GM19351 (cell line): ENCODE data around the gene UTP15.

ENCODE experiments used
- ATAC-seq: cut with Tn5 transposase; IDR thresholded peaks from one replicate; pipeline ENCODE4 v1.9.1; 2021; ENCODE audit warnings: mild to moderate bottlenecking, moderate library complexity; ENCODE audit not compliant: unreplicated experiment

The UTP15 gene

DNA sequence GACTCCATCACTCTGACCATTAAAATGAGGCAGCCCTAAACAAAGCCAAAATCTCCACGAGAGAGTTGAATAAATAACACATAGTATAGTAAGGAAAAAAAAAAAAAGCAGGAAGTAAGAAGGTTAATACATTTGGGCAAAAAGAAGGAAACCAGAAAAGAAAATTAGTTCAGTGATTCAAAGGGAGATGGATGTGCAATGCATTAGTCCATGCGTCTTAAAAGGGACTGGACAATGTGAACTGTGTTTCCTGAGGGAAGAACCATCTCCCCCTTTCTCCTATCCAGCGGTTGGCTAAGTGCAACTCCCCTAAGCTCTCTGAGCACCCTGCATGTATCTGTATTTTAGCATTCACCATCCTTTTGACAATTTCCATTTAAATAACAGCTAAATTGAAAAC is 1.5 kb upstream of the UTP15 start:
- ATAC-seq: no peak

- ATAC-seq: no peak
These were observed 868 bp upstream of the UTP15 start for GRCh38 chr5:73564675-73565074.

- ATAC-seq: no peak
These were observed 515 bp downstream of the UTP15 start for GRCh38 chr5:73565969-73566547.

DNA sequence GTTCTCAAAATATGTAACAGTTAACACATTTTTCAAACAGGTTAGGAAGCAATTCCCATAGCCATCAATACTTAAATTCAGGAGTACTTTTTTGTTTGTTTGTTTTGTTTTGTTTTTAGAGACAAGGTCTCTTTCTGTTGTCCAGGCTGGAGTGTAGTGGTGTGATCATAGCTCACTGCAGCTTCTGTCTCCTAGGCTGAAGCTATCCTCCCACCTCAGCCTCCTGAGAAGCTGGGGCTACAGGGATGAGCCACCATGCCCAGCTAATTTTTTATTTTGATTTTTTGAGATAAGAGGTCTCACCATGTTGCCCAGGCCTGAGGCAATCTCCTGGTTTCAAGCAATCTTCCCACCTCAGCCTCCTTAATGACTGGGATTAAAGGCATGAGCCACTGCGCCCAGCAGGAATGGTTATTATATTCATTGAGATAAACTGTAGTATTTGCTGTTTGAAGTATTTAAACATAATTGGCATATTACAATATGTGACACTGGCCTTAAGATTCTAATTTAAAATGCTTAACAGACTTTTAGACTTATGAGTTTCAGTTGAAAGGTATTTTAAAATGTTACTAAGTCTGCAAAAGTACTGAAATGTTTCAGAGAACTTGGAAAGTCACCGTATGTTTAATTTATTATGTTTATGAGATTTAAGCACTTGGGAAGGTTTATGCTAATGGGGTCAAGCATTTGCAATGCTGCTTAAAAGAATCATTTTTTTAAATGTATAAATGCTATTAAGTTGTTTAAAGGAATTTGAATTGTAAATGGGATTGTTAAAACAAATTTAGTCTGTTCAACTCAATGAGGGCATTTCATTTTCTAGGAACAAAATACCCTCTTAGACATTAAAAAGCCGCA is 17.0 kb downstream of the UTP15 start:
- no peak for ATAC-seq

GRCh38 chr5:73587923-73588322 is 22.4 kb downstream of the UTP15 start:
- no peak for ATAC-seq

GRCh38 chr5:73591102-73591695 is 25.7 kb downstream of the UTP15 start:
- ATAC-seq: peak; percentile 55

DNA sequence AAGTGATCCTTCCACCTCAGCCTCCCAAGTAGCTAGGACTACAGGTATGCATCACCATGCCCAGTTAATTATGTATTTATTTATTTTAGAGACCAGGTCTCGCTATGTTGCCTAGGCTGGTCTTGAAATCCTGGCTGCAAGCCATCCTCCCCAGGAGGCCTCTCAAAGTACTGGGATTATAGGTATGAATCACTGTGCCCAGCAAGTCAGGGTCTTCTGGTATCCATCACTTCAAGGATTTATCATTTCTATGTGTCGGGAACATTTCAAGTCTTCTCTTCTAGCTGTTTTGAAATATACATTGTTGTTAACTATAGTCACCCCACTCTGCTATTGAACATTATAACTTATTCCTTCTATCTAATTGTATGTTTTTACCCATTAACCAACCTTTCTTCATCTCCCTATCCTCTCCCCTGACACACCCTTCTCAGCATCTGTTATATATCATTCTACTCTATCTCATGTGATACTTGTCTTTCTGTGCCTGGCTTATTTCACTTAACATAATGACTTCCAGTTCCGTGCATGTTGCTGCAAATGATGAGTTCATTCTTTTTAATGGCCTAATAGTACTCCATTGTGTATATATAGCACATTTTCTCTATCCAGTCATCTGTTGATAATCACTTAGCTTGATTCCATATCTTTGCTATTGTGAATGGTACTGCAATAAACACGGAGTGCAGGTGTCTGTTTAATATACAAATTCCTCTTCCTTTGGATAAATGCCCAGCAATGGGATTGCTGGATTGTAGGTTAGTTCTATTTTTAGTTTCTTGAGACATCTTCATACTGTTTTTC is 26.4 kb downstream of the UTP15 start:
- ATAC-seq: no peak

- no peak for ATAC-seq
These were observed 27.0 kb downstream of the UTP15 start for GRCh38 chr5:73592551-73592950.

DNA sequence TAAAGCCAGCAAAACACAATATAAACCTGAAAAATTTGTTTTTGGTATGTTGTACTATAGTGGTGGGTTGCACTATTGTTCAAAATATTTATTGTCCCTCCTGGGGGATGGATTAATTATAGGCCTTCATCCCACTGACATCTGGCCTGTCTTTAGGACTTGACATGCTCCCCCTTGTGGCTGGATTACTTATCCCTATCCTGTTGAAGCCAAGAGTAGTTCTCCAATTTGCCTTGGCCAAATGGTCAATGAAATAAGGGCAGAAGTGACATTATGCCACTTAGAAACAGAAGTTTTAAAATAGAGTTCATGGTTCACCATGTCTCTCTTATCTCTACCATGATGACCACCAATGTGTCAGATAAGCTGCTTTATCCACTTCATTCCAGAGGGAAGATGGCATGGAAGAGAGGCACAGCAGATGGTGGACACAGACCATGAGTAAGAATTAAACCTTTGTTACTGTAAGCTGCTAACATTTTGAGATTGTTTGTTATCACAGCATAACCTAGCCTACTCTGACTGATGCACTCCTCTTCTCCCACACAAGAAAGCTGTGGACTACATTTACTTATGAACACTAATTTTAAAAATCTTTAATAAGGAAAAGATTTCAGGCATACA is 31.3 kb downstream of the UTP15 start:
- no peak for ATAC-seq

GRCh38 chr5:73599380-73599779 is 33.8 kb downstream of the UTP15 start:
- no peak for ATAC-seq

DNA sequence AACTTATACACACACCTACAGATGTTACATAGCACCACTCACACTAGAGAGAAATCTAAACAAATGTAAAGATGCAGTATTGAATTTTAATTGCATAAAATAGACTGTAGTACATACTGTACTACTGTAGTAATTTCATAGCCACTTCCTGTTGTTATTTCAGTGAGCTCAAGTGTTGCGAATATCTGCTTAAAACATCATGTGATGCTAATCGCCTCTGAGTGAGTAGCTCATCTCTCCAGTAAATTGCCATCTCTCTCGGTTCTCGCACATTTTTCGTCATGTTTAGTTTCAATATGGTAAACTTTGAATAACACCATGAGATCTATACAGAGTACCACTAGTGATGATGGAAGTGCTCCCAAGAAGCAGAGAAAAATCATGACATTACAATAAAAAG is 38.5 kb downstream of the UTP15 start:
- ATAC-seq: no peak

DNA sequence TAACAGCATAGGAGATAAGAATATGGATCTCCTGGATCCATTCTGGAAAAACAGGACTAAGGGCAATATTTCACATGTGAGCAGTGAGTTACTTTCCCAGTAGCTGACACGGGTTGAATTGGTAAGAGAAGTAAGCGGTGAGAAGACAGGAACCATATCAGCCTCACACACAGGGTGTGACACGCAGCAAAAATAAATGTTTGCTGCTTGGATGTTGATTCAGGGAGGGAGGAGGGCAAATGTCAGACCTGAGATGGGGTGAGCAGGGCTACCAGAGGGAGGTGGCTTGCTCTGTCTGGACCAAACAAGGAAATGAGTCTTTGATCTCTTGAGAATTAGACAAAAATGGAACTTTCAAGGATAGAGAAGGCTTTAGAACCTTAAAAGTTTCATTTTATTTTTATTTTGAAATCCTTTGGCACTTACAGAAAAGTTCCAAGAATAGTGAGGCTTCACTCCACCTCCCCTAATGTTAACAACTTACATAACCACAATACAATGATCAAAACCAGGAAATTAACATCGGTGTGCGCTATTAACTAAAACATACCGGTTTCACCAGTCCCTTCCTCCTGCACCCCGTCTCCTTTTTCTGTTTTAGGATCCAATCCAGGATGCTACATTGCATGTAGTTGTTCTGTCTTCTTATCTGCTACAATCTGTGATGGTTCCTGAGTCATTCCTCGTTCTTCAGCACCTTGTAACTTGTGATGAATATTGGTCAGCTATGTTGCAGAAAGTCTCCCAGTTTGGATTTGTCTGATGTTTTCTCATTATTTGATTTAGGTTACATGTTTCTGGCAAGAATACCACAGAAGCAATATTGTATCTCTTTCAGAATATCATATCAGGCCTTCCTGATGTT is 39.9 kb downstream of the UTP15 start:
- ATAC-seq: no peak

DNA sequence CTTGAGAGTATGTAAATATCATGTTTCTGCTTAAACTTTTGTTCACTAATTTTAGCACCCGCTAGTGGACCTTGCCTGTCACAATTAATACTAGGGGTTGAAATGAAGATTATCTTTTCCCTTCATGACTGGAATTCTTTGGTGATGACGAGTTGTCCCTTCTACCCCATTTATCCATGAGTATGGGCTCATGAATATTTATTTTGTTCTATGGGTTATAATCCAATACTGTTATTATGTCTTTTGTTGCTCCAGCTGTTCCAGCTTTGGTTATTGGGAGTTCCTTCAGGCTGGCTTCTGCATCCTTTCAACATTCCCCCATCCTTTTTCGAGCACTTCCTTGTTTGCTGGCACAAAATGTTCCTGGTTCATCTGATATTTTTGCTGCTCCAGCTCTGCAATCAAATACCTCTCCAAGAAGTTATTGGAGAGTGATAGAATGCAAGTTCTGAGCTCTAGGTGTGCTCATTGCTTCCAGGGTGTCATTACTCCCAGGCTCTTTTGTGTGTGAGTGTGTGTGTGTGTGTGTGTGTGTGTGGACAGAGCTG is 40.7 kb downstream of the UTP15 start:
- no peak for ATAC-seq

DNA sequence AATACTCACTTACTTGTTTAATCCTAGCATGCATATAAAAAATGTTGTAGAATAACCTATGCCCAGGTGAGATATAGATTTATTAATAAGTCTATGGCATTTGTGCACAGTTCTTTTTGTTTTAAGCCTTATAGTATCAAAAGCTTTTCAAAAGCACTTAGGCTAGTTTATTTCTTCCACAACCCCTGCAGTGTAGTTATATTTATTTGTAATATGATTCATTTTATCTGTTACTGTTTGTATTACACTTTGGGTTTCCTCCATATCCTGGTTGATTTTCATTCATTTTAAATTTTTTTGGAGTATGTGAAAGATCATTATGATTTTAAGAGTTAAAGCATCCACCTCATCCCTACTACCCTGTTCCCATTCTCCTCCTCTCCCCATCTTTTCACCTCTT is 41.7 kb downstream of the UTP15 start:
- no peak for ATAC-seq

DNA sequence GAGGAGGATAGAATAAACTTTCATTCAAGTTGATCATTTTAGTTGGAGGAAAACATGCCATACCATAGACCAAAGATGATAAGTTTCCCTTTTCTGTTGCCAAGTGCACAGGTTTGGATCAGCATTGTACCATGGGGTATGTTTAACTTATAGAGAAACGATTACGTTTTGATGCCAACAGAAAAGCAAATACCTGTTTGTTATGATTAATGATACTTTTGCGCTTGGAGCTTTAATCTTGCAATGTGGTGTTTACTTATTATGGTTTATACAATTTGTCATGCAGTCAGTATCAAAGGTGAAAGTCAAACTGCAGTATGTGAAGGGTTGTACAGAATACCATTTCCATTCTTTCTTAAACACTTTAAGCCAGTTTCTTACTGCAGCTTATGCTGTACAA is 47.3 kb downstream of the UTP15 start:
- ATAC-seq: no peak

GRCh38 chr5:73615085-73615484 is 49.5 kb downstream of the UTP15 start:
- ATAC-seq: no peak

- no peak for ATAC-seq
These were observed 50.4 kb downstream of the UTP15 start for GRCh38 chr5:73615947-73616346.

DNA sequence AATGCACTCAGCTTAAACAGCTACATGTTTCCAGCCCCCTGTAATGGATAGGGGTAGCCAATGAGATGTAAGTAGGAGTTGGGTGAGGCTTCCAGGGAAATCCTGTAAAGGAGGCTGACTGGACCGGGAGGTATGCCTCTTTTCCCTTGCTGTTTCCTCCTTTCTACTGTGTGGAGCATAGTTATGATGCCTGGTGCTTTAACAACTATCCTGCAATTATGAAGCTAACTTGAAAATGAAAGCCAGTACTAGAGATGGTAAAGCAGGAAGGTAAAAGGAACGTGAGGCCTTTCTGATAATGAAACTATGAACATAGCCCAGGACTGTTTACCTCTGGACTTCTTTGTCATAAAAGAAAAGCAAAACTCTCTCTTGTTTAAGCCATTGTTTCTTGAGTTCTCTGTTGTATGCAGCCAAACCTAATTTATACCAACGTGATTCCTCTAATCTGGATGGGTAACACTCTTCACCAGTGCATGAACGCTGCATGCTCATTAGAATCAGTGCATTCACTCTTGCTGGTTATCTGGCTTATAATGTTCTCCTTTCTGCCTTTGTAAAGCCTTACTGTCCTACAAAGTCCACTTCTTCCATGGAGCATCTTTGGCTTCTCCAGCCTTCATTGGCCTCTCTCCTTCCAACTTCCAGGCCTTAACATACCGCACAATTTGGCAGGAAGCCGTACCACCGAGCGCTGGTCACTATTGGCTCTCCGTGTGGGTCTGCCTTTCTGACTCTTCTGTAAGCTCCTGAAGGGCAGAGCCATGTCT is 52.2 kb downstream of the UTP15 start:
- ATAC-seq: no peak
